Hypothalamus (tissue), 51 donors: ENCODE data around the gene GMEB2.

Experiments
- DNase-seq, 51 donors: peaks; one replicate each; lab custom pipeline; 2025; lab: John Stamatoyannopoulos, UW

GMEB2 gene

DNA sequence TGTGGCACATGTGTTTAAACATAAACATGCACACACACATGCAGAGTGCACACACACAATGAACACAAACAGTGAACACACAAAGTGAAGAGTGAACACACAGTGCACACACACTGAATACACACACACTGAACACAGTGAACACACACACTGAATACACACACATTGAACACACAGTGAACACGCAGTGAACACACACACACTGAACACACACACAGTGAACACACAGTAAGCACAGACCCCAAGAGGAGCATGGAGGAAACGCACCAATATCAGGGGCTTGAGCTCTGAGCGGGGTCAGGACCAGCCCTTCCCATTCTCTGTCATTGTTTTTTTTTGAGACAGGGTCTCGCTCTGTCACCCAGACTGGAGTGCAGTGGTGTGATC, 35.8 kb downstream of the GMEB2 start:
- DNase-seq = no peak

DNA sequence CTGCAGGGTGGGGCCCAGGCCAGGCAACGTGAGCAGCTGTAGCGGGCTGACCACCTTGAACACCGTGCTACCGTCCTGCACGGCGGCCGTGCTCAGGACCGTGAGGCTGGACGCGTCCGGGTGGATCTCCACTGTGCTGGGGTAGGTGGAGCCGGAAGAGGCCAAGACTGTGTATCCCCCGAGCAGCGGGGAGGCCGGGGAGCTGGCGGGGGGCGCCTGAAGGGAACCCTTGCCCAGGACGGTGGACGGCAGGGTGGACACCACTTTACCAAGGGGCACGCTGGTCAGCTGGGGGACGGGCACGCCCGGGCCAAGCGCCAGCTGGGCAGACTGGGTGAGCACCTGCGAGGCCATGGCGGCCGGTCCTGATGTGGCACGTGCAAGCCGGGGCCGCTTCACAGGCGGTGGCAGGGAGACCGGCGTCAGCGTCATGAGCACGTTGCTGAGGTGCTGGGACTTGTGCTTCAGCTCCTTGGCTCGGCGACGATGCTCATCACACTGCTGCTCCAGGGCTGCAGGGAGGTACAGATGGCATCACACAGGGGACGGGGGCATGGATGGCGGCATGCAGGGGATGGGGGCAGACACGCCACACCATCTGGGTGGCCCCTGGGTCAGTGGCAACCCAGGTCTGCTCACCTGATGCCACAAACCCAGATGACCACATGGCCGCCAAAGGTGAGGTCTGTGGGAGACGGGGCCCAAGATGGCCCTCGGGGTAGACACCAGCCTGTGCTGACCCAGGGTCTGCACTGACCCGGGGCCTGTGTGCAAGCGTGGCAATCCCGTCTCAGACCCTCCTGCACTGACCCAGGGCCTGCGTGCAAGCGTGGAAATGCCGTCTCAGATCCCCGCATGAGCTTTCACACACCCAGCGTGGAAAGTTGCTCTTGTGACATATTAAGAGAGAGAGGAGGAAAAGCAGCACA, 36.4 kb downstream of the GMEB2 start:
- DNase-seq = no peak

DNA sequence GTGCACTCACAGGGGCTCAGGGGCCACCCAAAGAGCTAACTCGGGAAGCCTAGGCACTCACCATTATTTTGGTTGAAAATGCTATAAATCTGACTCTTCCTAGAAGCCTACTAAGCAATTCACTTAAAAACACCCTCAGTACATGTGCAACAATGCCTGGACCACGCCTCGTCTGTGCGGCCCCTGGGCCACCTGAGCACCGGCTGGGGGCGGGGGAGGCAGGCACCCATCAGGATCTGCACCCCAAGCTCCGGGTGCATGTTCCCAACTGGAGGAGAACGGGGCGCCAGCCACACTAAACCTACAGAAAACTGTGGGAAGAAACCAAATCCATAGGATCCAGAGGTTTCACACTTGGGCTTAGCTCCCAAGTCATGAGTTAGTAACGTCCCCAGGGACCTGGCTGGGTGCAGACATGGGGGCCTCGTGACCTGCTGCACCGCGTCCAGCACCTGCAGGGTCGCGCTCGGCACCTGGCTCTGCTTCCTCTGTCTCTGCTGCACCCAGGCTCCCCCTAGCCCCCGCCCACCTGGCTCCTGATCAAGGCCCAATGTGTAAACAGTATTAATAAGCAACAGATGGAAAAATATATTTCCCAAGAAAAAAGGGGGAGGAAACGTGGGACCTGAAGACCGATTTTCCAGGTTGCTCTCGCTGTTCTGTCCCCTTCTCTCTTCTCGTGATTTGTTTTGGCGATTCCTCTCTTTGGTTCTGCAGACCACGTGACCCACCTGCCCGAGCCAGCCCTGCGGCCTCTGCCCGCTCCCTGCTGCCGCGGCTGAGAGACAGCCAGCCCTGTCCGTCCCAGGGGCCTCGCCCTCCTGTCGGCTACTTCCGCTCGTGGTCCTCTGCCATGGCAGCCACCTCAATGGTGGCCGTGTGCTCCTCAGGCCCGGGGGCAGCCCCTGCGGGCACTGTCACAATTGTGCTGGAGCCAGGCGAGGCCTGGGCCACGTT, 37.4 kb downstream of the GMEB2 start:
- DNase-seq = no peak

DNA sequence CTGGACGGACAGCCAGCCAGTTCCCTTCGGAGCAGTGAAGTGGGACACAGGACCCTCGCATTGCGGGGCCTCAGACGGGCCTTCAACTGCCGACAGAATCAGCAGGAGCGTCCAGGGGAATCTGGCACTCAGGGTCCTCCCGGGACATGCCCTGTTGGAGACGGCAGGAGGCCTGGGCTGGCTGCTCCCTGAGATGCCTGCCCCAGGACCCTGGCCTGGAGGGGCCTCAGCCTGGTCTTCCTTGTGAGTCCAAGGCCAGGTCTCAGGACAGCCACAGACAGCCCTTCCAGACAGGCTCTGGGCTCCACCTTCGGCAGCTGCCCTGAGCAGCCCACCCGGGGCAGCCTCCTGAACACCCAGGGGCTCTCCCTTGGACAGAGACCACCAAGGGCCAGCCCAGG, 38.3 kb downstream of the GMEB2 start:
- no peak for DNase-seq

DNA sequence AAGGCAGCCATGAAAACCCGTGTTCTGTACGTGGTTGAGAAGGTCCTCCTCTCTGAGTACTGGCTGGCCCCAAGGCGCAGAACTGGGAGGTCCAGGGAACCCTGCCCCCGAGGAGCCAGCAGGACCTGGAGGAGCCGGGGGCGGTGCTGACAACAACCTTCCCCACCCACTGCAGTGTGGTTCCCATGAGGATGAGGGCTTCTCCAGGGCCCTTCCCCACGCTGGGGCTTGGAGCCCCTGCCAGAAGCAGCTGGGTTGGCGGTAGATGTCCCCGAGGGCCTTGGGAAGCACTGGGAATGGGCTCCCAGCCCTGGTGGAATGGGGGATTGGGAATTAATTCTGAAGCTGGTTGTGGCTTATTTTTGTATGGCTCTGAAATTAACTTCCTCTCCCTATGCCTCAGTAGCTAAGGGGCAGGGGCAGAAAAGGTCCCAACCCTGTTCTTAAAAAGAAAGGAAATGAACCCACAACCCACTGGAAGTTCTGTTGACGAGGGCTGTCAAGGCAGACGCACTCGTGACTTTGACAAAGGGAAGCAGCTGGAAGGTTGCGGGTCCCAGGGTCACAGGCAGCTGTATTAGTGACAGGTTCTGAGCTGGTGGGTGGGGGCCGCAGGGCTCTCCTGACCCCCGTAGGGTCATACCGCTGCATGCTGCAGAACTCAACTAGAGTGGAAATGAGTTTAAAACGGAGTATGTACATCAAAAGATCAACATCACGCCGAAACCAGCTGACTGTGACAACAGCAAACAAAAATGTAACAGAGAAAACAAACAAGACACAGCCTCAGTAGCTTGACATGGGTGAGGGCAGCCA, 38.9 kb downstream of the GMEB2 start:
- no peak for DNase-seq

DNA sequence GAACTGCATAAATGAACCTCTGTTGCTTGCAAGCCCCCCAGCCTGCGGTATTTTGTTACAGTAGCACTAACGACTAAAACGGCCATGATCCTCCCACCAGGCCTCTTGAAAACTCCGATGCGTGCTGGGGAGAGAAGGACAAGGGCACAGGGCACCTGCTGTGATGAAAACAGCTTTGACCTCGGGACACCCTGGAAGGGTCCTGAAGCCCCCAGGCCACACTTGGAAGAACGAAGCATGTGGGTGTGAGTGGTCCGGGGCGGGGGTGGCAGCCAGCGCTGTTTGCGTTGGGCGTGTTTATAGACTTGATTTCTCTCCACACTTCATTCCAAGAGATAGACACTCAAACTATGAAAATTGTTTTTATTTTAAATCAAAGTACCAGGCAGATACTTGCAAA, 39.6 kb downstream of the GMEB2 start:
- no peak for DNase-seq

DNA sequence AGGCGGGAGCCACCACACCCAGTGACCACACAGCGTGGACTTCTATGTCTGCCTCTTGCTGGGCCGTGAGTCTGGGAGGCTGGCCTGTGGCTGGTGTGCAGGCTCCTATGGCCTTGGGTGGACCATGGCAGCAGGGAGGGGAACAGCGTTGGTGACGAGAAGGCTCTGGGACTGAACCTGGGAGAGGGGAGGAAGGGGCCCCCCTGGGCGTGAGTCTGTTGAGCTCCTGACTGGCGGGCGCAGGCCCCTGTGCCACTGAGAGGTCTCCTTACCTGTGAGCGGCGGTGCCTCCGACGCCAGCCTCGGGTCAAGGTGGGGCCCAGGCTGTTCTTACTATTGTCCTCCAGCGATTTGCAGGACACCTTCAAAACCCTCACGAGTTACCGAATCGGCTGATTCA, 40.1 kb downstream of the GMEB2 start:
- DNase-seq = no peak

DNA sequence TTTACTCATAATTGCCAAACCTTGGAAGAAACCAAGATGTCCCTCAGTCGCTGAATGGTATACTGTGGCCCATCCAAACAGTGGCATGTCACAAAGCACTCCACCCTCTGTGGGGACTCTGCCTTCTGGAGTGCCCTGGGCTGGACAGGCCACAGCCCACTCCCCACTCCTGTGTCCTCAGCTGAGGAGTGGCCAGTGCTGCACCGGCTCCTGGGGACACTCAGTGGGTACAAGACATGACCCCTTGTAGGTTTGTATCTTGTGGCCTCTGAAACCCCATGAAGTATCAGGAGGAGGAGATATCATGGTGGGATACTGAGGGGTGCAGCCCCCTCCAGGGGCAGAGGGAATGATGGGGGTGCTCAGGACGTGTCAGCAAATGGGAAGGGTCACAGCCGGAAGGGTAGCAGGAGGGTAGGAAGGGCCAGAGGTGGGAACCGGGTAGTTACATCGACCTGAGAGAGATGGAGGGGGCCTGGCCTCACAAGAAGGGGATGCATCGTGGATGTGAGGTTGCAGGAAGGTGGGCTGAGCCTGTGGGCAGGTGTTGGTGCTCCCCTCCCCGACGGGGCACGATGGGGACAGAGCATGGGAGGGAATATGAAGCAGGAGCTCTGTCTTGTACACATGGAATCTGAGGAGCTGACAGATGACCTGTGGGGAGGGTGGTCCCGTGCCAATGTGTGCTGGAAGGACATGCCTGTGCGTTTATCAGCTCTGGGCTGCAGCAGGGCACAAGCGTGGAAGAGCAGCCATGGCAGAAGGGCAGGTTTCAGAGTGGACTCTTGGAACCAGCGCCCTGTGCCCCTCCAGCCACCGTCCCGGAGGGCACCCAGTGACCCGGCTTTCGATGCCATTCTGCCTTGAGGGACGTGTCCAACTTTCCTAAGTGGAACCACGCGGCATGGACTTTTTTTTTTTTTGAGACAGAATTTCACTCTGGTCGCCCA, 41.0 kb downstream of the GMEB2 start:
- DNase-seq = no peak

DNA sequence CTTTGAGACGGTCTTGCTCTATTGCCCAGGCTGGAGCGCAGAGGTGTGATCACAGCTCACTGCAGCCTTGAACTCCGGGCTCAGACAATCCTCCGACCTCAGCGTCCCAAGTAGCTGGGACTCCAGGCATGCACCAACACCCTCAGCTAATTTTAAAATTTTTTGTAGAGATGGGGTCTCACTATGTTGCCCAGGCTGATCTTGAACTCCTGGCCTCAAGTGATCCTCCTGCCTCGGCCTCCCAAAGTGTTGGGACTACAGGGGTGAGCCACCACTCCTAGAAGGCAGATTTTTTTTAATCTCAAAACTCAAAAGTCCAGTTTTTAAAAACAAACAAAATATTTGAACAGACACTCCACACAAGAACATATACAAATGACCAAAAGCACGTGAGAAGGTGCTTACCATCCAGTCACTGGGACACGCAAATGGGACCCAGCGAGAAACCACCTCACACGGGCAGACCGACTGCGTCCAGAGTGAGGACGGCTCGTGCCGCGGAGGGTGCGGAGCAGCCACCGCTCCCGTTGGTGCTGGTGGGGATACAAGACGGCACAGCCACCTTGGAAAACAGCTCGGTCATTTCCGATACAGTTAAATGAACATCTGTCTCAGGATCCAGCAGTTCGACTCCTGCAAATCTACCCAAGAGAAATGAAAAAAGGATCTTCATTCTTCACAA, 44.4 kb downstream of the GMEB2 start:
- no peak for DNase-seq

DNA sequence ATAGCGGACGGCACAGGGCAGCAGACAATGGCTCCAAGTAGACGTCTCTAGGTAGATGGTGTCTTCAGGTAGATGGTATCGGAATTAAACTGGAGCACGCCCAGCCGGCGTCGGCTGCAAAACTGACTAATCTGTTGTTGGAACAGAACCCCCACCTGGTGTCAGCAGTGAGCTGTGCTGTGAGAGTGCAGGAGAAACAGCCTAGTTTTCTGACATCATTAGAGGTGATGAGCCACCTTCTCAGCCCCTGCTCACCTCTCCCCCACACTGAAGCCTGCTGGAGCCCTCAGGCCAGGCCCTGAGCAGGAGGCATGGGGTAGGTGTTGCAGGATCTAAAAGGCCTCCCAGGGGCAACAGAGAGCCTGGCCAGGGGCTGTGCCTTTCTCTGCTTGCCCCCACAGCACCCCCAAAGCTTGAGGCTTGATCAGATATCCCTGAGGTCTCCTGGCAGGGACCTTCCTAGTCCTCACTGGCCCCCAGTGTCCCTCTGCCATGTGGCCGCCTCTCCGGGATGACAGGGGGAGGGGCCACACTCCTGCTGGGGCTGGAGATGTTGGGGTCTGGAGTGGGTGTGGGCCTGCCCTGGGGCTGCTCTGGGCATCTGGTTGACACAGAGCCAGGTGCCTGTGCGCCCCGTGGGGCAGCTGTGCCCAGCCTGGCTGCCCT, 46.0 kb downstream of the GMEB2 start:
- DNase-seq = peak in 7 of 51 donors; percentile 5 to 39 (median 14)

DNA sequence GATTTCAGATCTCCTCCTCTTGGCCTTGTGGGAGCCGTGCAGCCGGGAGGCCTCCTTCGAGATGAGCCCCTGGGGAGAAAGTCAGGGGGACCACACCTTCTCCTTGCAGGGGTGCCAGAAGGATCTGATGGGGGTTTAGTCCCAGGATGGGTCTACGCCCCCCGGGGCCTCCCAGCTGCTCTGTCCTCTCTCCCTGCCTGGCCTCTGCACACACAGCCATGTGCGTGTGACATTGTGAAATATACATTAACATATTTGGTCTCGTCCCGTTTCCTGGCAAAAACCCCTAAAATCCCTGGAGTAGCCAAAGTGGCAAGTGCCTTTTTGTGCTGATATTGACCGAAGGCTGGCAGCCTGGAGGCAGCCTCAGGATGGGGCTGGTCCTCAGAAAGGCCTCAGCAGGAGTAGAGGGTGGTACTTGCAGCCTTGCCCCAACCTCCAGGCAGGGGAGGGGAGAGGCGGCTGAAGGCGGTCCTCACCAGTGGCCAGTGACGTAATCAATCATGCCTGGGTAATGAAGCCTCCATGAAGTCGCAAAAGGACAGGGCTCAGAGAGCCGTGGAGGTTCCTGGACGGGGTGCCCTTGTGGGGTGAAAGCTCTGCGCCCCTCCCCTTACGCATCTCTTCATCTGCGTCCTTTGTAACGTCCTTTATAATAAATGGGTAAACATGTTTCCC, 47.7 kb downstream of the GMEB2 start:
- no peak for DNase-seq

DNA sequence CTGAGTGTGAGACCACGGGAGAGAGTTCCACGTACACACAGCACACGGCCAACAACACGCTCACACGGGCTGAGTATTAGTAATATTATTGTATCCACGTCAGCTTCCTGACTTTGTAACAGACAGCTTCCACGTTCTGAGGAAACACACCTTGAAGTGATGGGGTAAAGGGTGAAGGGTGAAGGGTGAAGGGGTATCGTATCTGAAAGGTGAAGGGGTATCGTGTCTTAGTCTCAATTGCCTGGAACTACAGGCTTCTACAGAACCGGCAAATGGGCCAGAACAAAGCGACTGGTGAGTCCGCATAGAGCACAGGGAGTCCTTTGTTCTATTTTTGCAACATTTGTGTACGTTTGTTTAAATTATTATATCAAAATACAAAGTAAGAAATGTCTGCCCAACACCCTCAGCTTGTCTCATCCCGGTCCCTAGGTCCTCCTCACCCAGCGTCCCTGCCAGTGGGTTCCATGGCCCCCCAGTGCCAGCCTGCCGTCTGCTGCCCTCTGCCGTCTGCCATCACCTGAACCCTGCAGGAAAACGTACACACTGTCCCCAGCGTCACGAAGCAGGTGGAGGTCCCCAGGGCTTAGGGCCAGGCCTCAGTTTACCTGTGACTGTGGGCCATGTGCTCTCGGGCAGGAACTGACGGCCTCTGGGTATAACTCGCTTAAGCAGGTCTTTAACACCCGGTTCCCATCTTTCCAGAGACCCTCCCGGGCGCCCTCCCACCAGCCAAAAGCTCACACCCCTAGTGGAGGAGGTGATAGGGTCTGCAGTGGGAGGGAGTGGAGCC, 48.5 kb downstream of the GMEB2 start:
- no peak for DNase-seq

DNA sequence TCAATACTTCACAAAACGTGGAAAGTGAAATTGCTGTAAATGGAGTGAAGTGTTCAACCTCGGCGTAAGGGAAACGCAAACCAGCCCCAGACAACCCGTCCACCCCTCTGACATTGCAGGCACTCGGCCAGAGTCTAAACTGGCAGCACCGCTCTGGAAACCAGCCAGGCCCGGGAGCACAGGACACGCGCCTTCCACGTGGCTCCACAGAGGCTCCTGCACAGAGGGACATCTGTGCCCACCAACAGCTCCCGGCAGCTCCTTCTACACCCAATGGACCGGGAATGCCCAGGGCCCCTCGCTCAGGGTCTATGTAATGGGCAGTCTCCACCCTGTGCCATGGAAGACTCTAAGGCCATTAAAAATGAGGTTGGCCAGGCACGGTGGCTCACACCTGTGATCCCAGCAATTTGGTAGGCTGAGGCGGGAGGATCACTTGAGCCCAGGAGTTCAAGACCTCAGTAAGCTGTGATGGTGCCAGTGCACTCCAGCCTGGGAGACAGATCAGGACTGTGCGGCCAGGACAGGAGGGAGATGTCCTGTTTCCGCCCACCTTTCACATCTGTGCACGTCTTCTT, 49.5 kb downstream of the GMEB2 start:
- DNase-seq = peak in 32 of 51 donors; percentile 6 to 66 (median 42)

DNA sequence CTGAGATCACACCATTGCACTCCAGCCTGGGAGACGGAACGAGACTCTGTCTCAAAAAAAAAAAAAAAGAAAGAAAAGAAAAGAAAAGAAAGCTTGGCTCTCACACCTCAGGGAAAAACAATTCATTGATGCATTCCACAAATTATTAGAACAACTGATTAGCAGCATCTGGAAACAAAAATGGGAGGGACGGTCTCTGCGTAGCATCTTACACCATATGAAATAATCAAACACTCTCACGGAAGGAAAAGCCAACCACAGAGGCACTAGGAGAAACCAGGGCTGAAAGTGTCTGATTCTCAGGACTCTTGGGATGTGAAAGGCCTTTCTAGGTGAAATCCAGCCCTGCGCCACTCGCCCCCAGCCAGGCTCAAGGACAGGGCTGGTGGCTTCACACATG, 50.6 kb downstream of the GMEB2 start:
- DNase-seq = no peak

DNA sequence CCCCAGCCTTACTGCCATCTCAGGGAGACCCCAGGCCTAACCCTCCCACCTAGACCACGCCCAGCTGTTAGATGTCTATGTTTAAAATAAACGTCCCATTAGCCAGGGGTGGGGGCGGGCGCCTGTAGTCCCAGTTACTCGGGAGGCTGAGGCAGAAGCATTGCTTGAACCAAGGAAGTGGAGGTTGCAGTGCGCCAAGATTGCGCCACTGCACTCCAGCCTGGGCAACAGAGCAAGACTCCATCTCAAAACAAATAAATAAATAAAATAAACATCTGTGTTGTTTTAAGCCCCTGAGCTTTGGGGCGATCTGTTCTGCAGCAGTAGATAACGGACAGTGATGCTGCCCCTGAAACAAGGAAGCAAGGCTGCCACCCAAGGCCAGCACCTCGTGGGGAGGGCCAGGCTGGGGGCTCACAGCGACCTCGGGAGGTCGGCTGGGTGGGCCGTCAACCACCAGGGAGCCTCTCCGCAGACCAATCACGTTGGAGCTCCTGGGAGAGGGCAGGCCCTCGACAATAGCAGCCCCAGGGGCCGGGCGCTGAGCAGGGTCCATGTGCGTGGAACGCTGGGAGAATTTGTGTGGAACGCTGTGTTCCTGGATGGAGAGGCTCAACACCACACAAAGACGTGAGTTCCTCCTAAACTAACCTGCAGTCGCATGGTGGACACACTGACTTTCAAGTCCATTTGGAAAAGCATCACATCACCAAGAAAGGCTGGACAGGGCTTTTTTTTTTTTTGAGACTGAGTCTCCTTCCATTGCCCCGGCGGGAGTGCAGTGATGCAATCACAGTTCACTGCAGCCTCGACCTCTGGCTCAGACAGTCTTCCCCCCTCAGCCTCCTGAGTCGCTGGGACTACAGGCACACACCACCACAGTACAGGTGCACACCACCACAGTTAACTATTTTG, 51.8 kb downstream of the GMEB2 start:
- no peak for DNase-seq
